ENCODE measurements around the gene DRD4. TPM values are rescaled to one million over a fixed set of nuclear protein-coding genes. Genes with fewer than 3 reads are reported as not detected.

DRD4 gene
- total and polyA plus RNA-seq, 2 of the 13 experiments (the other 11 are each of a cell fraction or from before 2014, with no cell fraction given): 0.09 to 0.13 TPM

GRCh38 chr11:620935-621814, 15.9 kb upstream of the DRD4 start (continued):
- TF ChIP-seq SMAD1 (CRISPR knock-in tag; IDR thresholded peaks at IDR 0.05; ENCODE audit: borderline replicate concordance, low read depth): no peak
- TF ChIP-seq POLR2G (IDR thresholded peaks at IDR 0.05; ENCODE audit: low read depth, low read length): peak; percentile 47; the same call in 1 of the 2 replicates
- no peak for TF ChIP-seq CBX1 (IDR thresholded peaks at IDR 0.05; ENCODE audit: low read depth)
- no peak for TF ChIP-seq NFYB (CRISPR knock-in tag; IDR thresholded peaks at IDR 0.05)
- no peak for TF ChIP-seq NONO (IDR thresholded peaks at IDR 0.05)
- TF ChIP-seq NONO (CRISPR knock-in tag; conservative IDR thresholded peaks at IDR 0.05): peak; percentile 28
- TF ChIP-seq KDM4B (CRISPR knock-in tag; IDR thresholded peaks at IDR 0.05): no peak
- TF ChIP-seq ZFP36 (IDR thresholded peaks at IDR 0.05; ENCODE audit: borderline replicate concordance, low read depth, low read length, partially characterized antibody): no peak
- no peak for TF ChIP-seq KLF15 (CRISPR knock-in tag; IDR thresholded peaks at IDR 0.05; ENCODE audit: borderline replicate concordance)

- peaks cover 31% of the 10 kb centered on the region for H3K4me1 ChIP-seq (ENCODE audit: insufficient read depth, low read length)
- POLR2A ChIA-PET: no interaction called here
- ATAC-seq: no peak
- no peak for FAIRE-seq
- CTCF ChIA-PET (ENCODE audit: low intra/inter-chr PET ratio, low total read pairs): no interaction called here
- in situ Hi-C loops (cut with HindIII; ENCODE audit: extremely low pct_ligation_motif_present, low pct_unique_long_range_greater_than_20kb) (loop anchor here (10.0 kb wide), 1 partner anchor 67 kb away; no protein-coding TSS in a partner anchor), intact Hi-C loops (cut with micrococcal nuclease; ENCODE audit: unreplicated experiment) (no loop called here)
- peaks cover 0 to 12% of the 10 kb centered on the region in 2 experiments; a peak in 2 of 5 replicates for H3K36me3 ChIP-seq (replicated peaks in 1 of 2; ENCODE audit: control insufficient read depth in 1 of 2, insufficient read depth in 2 of 2, low read length in 2 of 2)
- WGBS (ENCODE audit: low lambda C conversion rate): 98% methylated on average over 25 of the region's 27 CpGs
- no peak overlapping the region for H3K27ac ChIP-seq (ENCODE audit: extremely low read length, insufficient read depth, low read length)
- H3K4me3 ChIP-seq (replicated peaks in 1 of 3; ENCODE audit: insufficient read depth in 1 of 3, low read depth in 2 of 3, low read length in 3 of 3): no peak overlapping the region
- no peaks in the 10 kb centered on the region for H3K79me2 ChIP-seq (ENCODE audit: insufficient read depth, low read length)
- peaks cover 11% of the 10 kb centered on the region; the same call in 1 of the 2 replicates for H4K20me1 ChIP-seq (ENCODE audit: insufficient read depth, low read length)
- no peak overlapping the region for H3K4me2 ChIP-seq (ENCODE audit: low read depth, low read length)
- H3K27me3 ChIP-seq (ENCODE audit: control insufficient read depth in 1 of 2, insufficient read depth in 2 of 2, low read length in 2 of 2): no peaks in the 10 kb centered on the region
- DNase-seq (ENCODE audit: low spot score): no peak
- BruUV-seq (replicated peaks): no TSS peak
- no peaks in the 10 kb centered on the region for H3K9me3 ChIP-seq (ENCODE audit: low read length)
- no peak overlapping the region for H3K9ac ChIP-seq (ENCODE audit: insufficient read depth, low read depth, low read length)
- no peak overlapping the region for H2AFZ ChIP-seq (ENCODE audit: low read length)
- TF ChIP-seq SIX4 (CRISPR knock-in tag; IDR thresholded peaks at IDR 0.05): no peak
- no peak for TF ChIP-seq CSRNP2 (CRISPR knock-in tag; conservative IDR thresholded peaks at IDR 0.05; ENCODE audit: low read depth)
- no peak for TF ChIP-seq ZNF660 (CRISPR knock-in tag; IDR thresholded peaks at IDR 0.05; ENCODE audit: borderline replicate concordance, low read depth)
- TF ChIP-seq PRMT3 (CRISPR knock-in tag; IDR thresholded peaks at IDR 0.05; ENCODE audit: borderline replicate concordance, low read depth): no peak
- no peak for TF ChIP-seq IRF1 (CRISPR knock-in tag; IDR thresholded peaks at IDR 0.05; ENCODE audit: low read depth)
- no peak for TF ChIP-seq POLR2A (IDR thresholded peaks at IDR 0.05; ENCODE audit: insufficient read depth in 1 of 2, low read depth in 2 of 2, low read length in 2 of 2)
- no peak for TF ChIP-seq SPEN (CRISPR knock-in tag; IDR thresholded peaks at IDR 0.05; ENCODE audit: low read depth)
- TF ChIP-seq ZNF703 (CRISPR knock-in tag; IDR thresholded peaks at IDR 0.05; ENCODE audit: borderline replicate concordance): no peak
- no peak for TF ChIP-seq ZNF362 (CRISPR knock-in tag; IDR thresholded peaks at IDR 0.05; ENCODE audit: borderline replicate concordance)
- TF ChIP-seq BRCA1 (CRISPR knock-in tag; IDR thresholded peaks at IDR 0.05): no peak
- TF ChIP-seq ZNF232 (CRISPR knock-in tag; IDR thresholded peaks at IDR 0.05; ENCODE audit: borderline replicate concordance): no peak
These were observed 15.2 kb upstream of the DRD4 start for GRCh38 chr11:621838-622237.

Data from HepG2 (cell line).